GM12878 (cell line): ENCODE measurements around the gene STARD5. TPM values are rescaled to one million over a fixed set of nuclear protein-coding genes. Genes with fewer than 3 reads are reported as not detected.

Experiments
- TCF12 ChIP-seq: IDR thresholded peaks from 2 replicates; pipeline ENCODE4 v1.6.1; 2011; ENCODE audit warnings: low read depth, mild to moderate bottlenecking, low read length
- polyA plus RNA-seq, 11 experiments: library from polyadenylated mRNA; depleted of rRNA in 4 of 11; unstranded in 6 of 11; stranded (reverse) in 5 of 11; fragments of >200 nt; fragmentation: Nextera tagmentation in 4 of 11; fragmentation: Illumina TruSeq in 1 of 11; extraction: Ambion mirVana in 4 of 11; extraction: Trizol in 1 of 11; gene quantifications; 1 replicate in 1 of 11; 2 replicates in 10 of 11; pipeline versions ENCODE4 v1.2.1 to v1.2.3, GENCODE V29; 2011 to 2016; ENCODE audit warnings: inconsistent platforms in 2 of 11, missing spikeins in 2 of 11, low read depth in 1 of 11
- total RNA-seq, 4 experiments: library from RNA; depleted of rRNA in 3 of 4; stranded (reverse); fragments of >200 nt in 3 of 4; fragmentation: Illumina TruSeq in 1 of 4; extraction: Trizol in 1 of 4; gene quantifications; 2 replicates each; pipeline versions ENCODE4 v1.2.1 to v1.2.3, GENCODE V29; 2013 to 2021

STARD5 gene
- total and polyA plus RNA-seq, 10 of the 15 experiments (the other 5 are each of a cell fraction or from before 2014, with no cell fraction given) = 2.3 to 9.4 (median 4.7) TPM

- TF ChIP-seq TCF12 = no peak
These were observed 64.1 kb downstream of the STARD5 start (continued) for GRCh38 chr15:81259760-81260298.

Other genes starting within 250 kb of the STARD5 start
- gene CFAP161, start 189.9 kb downstream of the STARD5 start, total RNA-seq (2014; rRNA removed) = not detected in 2 replicates
- 0.31 TPM in 1 of 2 replicates, not detected in the other for gene CFAP161, start 189.9 kb downstream of the STARD5 start, total RNA-seq (2014; rRNA removed; fragmentation: Illumina TruSeq; extraction: Trizol)
- not detected in 2 replicates for gene CFAP161, start 189.9 kb downstream of the STARD5 start, total RNA-seq (2021)
- gene CFAP161, start 189.9 kb downstream of the STARD5 start, polyA plus RNA-seq (2011; rRNA removed) = not detected in 2 replicates
- gene CFAP161, start 189.9 kb downstream of the STARD5 start, polyA plus RNA-seq (2014; fragmentation: Illumina TruSeq; extraction: Trizol) = not detected in 2 replicates
- gene CFAP161, start 189.9 kb downstream of the STARD5 start, polyA plus RNA-seq (2014; fragmentation: Nextera tagmentation; extraction: Ambion mirVana) = not detected
- gene CFAP161, start 189.9 kb downstream of the STARD5 start, polyA plus RNA-seq (2014; rRNA removed) = not detected in 2 replicates
- gene CFAP161, start 189.9 kb downstream of the STARD5 start, polyA plus RNA-seq (2016; fragmentation: Nextera tagmentation; extraction: Ambion mirVana) = not detected
- 34.3 and 38.9 TPM in 2 replicates for gene IL16, start 127.3 kb downstream of the STARD5 start, total RNA-seq (2014; rRNA removed)
- gene IL16, start 127.3 kb downstream of the STARD5 start, total RNA-seq (2014; rRNA removed; fragmentation: Illumina TruSeq; extraction: Trizol) = 51.5 and 54.8 TPM in 2 replicates
- gene IL16, start 127.3 kb downstream of the STARD5 start, total RNA-seq (2021) = 51.2 and 52.1 TPM in 2 replicates
- 174 and 206 TPM in 2 replicates for gene IL16, start 127.3 kb downstream of the STARD5 start, polyA plus RNA-seq (2011; rRNA removed)
- 52.5 and 63.1 TPM in 2 replicates for gene IL16, start 127.3 kb downstream of the STARD5 start, polyA plus RNA-seq (2014; fragmentation: Illumina TruSeq; extraction: Trizol)
- 10 to 100 TPM; 21.7 to 23.9 TPM for gene IL16, start 127.3 kb downstream of the STARD5 start, polyA plus RNA-seq (2014; fragmentation: Nextera tagmentation; extraction: Ambion mirVana)
- gene IL16, start 127.3 kb downstream of the STARD5 start, polyA plus RNA-seq (2014; rRNA removed) = 57.4 and 59.3 TPM in 2 replicates
- 10 to 100 TPM; 34.3 to 37.8 TPM for gene IL16, start 127.3 kb downstream of the STARD5 start, polyA plus RNA-seq (2016; fragmentation: Nextera tagmentation; extraction: Ambion mirVana)
- not detected in 2 replicates for gene TMC3, start 50.1 kb upstream of the STARD5 start, total RNA-seq (2014; rRNA removed)
- not detected in 2 replicates for gene TMC3, start 50.1 kb upstream of the STARD5 start, total RNA-seq (2014; rRNA removed; fragmentation: Illumina TruSeq; extraction: Trizol)
- gene TMC3, start 50.1 kb upstream of the STARD5 start, total RNA-seq (2021) = not detected in 2 replicates
- not detected in 2 replicates for gene TMC3, start 50.1 kb upstream of the STARD5 start, polyA plus RNA-seq (2011; rRNA removed)
- not detected in 2 replicates for gene TMC3, start 50.1 kb upstream of the STARD5 start, polyA plus RNA-seq (2014; fragmentation: Illumina TruSeq; extraction: Trizol)
- under 1 TPM; 0.03 to 0.04 TPM for gene TMC3, start 50.1 kb upstream of the STARD5 start, polyA plus RNA-seq (2014; fragmentation: Nextera tagmentation; extraction: Ambion mirVana)
- not detected in 2 replicates for gene TMC3, start 50.1 kb upstream of the STARD5 start, polyA plus RNA-seq (2014; rRNA removed)
- under 1 TPM in 1 of 2 experiments, not detected in 1; 0.04 TPM for gene TMC3, start 50.1 kb upstream of the STARD5 start, polyA plus RNA-seq (2016; fragmentation: Nextera tagmentation; extraction: Ambion mirVana)